Measurements from ENCODE around the gene CHID1.

CHID1 gene

GRCh38 chr11:834371-835316, 76.0 kb downstream of the CHID1 start:
- Histone ChIP-seq H3K27me3 (replicated peaks; ENCODE audit: control insufficient read depth, insufficient read depth, low read length) (no peaks in the 10 kb centered on the region), H3K9me3 (ENCODE audit: control insufficient read depth, low read length) (no peaks in the 10 kb centered on the region), H3K9ac (ENCODE audit: low read length) (peak overlapping the region; percentile 92), H3K4me3 (ENCODE audit: low read length) (peak overlapping the region; percentile 87), H3K36me3 (ENCODE audit: control insufficient read depth, insufficient read depth, low read length, severe bottlenecking) (peaks cover 34% of the 10 kb centered on the region), H3K4me1 (ENCODE audit: control insufficient read depth, insufficient read depth, low read length) (peaks cover 45% of the 10 kb centered on the region)
- peak; percentile 93 for DNase-seq (ENCODE audit: low read depth)

DNA sequence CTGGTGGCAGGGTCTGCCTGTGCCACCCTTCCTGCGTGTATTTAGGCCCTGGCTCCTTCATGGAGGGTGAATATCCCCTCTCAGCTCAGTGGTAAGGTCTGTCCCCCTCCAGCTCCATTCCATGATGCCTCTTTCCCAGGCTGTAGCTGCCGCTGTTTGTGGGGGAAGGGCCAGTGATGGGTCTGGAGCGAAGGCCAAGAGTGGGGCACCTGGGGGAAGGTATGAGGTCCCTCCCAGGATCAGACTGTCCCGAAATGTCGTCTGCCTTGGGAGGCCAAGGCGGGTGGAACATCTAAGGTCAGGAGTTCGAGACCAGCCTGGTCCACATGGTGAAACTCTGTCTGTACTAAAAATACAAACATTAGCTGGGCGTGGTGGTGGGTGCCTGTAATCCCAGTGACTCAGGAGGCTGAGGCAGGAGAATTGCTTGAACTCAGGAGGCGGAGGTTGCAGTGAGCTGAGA, 76.7 kb downstream of the CHID1 start:
- Histone ChIP-seq H3K36me3 (ENCODE audit: control insufficient read depth, insufficient read depth, low read length, severe bottlenecking) (peaks cover 26% of the 10 kb centered on the region), H3K4me3 (ENCODE audit: low read length) (peak overlapping the region; percentile 87), H3K4me1 (ENCODE audit: control insufficient read depth, insufficient read depth, low read length) (peaks cover 45% of the 10 kb centered on the region), H3K9ac (ENCODE audit: low read length) (peak overlapping the region; percentile 92), H3K9me3 (ENCODE audit: control insufficient read depth, low read length) (no peaks in the 10 kb centered on the region), H3K27me3 (replicated peaks; ENCODE audit: control insufficient read depth, insufficient read depth, low read length) (no peaks in the 10 kb centered on the region)
- DNase-seq (ENCODE audit: low read depth): peak; percentile 52

- H3K36me3 ChIP-seq (ENCODE audit: control insufficient read depth, insufficient read depth, low read length, severe bottlenecking): peaks cover 21% of the 10 kb centered on the region
- no peaks in the 10 kb centered on the region for H3K27me3 ChIP-seq (replicated peaks; ENCODE audit: control insufficient read depth, insufficient read depth, low read length)
- peaks cover 42% of the 10 kb centered on the region for H3K4me1 ChIP-seq (ENCODE audit: control insufficient read depth, insufficient read depth, low read length)
- H3K4me3 ChIP-seq (ENCODE audit: low read length): peak overlapping the region; percentile 87
- peak overlapping the region; percentile 92 for H3K9ac ChIP-seq (ENCODE audit: low read length)
- DNase-seq (ENCODE audit: low read depth): peak; percentile 78
- no peaks in the 10 kb centered on the region for H3K9me3 ChIP-seq (ENCODE audit: control insufficient read depth, low read length)
Observed at GRCh38 chr11:833114-833791, 77.4 kb downstream of the CHID1 start.

GRCh38 chr11:832529-833113, 78.0 kb downstream of the CHID1 start, which contains the start of gene CD151:
Gene CD151 (plus strand): TSS chr11:832952. CDS start chr11:836070, 3,118 bp downstream.
- DNase-seq (ENCODE audit: low read depth): peak; percentile 87

DNA sequence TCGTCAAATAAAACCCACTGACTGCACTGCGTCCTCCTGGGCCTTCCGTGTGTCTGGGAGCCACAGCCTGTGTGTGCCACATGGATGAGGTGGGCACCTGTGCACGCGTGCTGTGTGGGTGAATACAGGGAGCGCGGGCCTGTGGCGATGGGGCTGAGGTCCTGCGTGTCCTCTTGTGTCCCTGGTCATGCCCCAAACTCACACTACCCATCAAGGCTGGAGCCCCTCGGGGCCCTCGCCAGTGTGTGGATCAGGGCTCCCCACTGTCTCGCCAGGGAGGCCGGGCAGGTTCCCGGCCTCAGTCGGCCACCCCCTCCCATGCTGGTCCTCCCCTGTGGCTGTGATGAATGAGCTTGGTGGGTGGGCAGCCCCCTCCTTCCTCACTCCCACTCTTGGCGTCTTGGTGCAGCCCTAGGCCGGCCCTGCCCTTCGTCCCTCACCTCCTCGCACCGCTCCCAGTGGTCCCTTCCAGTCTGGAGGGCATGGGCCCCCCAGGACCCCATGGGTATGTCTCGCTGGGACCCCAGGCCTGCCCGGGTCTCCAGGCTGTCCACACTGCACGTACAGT, 78.6 kb downstream of the CHID1 start:
- peaks cover 10% of the 10 kb centered on the region for H3K36me3 ChIP-seq (ENCODE audit: control insufficient read depth, insufficient read depth, low read length, severe bottlenecking)

More at GRCh38 chr11:832529-833113, 78.0 kb downstream of the CHID1 start, which contains the start of gene CD151:
- no peaks in the 10 kb centered on the region for H3K9me3 ChIP-seq (ENCODE audit: control insufficient read depth, low read length)
- peak within 1 kb of the TSS; percentile 92 for H3K9ac ChIP-seq (ENCODE audit: low read length)
- peaks cover 42% of the 10 kb centered on the region for H3K4me1 ChIP-seq (ENCODE audit: control insufficient read depth, insufficient read depth, low read length)
- H3K36me3 ChIP-seq (ENCODE audit: control insufficient read depth, insufficient read depth, low read length, severe bottlenecking): peaks cover 16% of the 10 kb centered on the region
- H3K4me3 ChIP-seq (ENCODE audit: low read length): peak within 1 kb of the TSS; percentile 87
- no peaks in the 10 kb centered on the region for H3K27me3 ChIP-seq (replicated peaks; ENCODE audit: control insufficient read depth, insufficient read depth, low read length)

GRCh38 chr11:831118-831864, 79.3 kb downstream of the CHID1 start:
- Histone ChIP-seq H3K4me3 (ENCODE audit: low read length) (peak overlapping the region; percentile 80), H3K4me1 (ENCODE audit: control insufficient read depth, insufficient read depth, low read length) (peaks cover 39% of the 10 kb centered on the region)

More for the DNA sequence above, 78.6 kb downstream of the CHID1 start:
- Histone ChIP-seq H3K27me3 (replicated peaks; ENCODE audit: control insufficient read depth, insufficient read depth, low read length) (no peaks in the 10 kb centered on the region), H3K9ac (ENCODE audit: low read length) (peak overlapping the region; percentile 75), H3K9me3 (ENCODE audit: control insufficient read depth, low read length) (no peaks in the 10 kb centered on the region), H3K4me1 (ENCODE audit: control insufficient read depth, insufficient read depth, low read length) (peaks cover 42% of the 10 kb centered on the region), H3K4me3 (ENCODE audit: low read length) (peak overlapping the region; percentile 80)
- no peak for DNase-seq (ENCODE audit: low read depth)

GRCh38 chr11:830295-831117, 80.1 kb downstream of the CHID1 start:
- DNase-seq (ENCODE audit: low read depth): peak; percentile 58
- H3K4me3 ChIP-seq (ENCODE audit: low read length): peak overlapping the region; percentile 59
- peaks cover 3% of the 10 kb centered on the region for H3K36me3 ChIP-seq (ENCODE audit: control insufficient read depth, insufficient read depth, low read length, severe bottlenecking)
- peaks cover 44% of the 10 kb centered on the region for H3K4me1 ChIP-seq (ENCODE audit: control insufficient read depth, insufficient read depth, low read length)
- H3K9me3 ChIP-seq (ENCODE audit: control insufficient read depth, low read length): no peaks in the 10 kb centered on the region
- H3K27me3 ChIP-seq (replicated peaks; ENCODE audit: control insufficient read depth, insufficient read depth, low read length): no peaks in the 10 kb centered on the region
- peak overlapping the region; percentile 34 for H3K9ac ChIP-seq (ENCODE audit: low read length)

More at GRCh38 chr11:831118-831864, 79.3 kb downstream of the CHID1 start:
- Histone ChIP-seq H3K9me3 (ENCODE audit: control insufficient read depth, low read length) (no peaks in the 10 kb centered on the region), H3K36me3 (ENCODE audit: control insufficient read depth, insufficient read depth, low read length, severe bottlenecking) (peaks cover 2% of the 10 kb centered on the region), H3K27me3 (replicated peaks; ENCODE audit: control insufficient read depth, insufficient read depth, low read length) (no peaks in the 10 kb centered on the region), H3K9ac (ENCODE audit: low read length) (no peak overlapping the region)
- peak; percentile 36 for DNase-seq (ENCODE audit: low read depth)

DNA sequence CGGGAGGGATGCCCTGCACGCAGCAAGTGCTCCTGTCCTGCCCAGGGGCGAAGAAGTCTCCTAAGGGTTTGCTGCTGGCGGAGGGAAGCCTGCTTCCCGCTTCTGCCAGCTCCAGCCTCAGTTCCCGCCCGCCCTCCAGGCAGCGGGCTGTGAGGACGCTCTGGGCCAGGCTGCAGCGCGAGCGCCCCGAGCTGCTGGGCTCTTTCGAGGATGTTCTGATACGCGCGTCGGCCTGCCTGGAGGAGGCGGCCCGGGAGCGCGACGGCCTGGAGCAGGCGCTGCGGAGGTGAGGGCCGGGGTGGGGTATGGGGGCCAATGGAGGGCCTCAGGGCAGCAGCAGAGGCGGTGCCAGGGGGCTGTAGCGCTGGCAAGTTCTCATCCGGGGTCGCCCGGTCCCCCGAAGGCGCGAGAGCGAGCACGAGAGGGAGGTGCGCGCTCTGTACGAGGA, 80.7 kb downstream of the CHID1 start:
- peaks cover 44% of the 10 kb centered on the region for H3K4me1 ChIP-seq (ENCODE audit: control insufficient read depth, insufficient read depth, low read length)
- no peak for DNase-seq (ENCODE audit: low read depth)
- H3K27me3 ChIP-seq (replicated peaks; ENCODE audit: control insufficient read depth, insufficient read depth, low read length): no peaks in the 10 kb centered on the region

DNA sequence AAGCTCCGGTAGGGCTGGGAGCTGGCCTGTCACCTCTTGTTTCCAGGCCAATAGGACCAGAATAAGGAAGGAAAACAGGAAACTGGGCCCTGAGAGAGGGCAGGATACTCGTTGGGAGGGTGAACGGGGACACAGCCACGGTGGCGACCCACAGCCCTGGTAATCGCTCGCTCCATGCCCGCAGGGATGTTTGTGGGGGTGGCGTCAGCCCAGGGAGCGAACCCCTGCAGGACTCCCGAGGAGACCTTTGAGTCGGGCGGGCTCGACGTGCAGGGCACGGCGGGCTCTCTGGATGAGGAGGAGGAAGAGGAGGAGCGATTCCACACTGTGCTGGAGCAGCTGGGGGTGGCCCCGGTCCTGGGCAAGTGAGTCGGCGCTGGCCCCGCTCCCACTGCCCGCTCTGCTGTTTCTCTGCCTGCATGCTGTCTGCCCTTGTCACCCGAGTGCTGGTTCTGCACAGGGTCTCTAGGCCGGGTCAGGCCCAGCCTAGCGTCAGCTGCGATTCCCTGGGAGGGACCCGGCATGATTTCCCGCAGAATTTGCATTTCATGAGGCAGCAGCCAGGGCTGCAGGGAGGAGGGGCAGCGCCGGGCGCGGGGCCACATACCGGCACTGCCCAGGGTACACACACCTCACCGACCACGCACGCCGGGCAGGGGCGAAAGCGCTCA, 81.3 kb downstream of the CHID1 start:
- DNase-seq (ENCODE audit: low read depth): no peak
- H3K4me1 ChIP-seq (ENCODE audit: control insufficient read depth, insufficient read depth, low read length): peaks cover 39% of the 10 kb centered on the region
- peak overlapping the region; percentile 62 for H3K9ac ChIP-seq (ENCODE audit: low read length)
- peaks cover 15% of the 10 kb centered on the region for H3K36me3 ChIP-seq (ENCODE audit: control insufficient read depth, insufficient read depth, low read length, severe bottlenecking)
- H3K4me3 ChIP-seq (ENCODE audit: low read length): peak overlapping the region; percentile 59
- no peaks in the 10 kb centered on the region for H3K9me3 ChIP-seq (ENCODE audit: control insufficient read depth, low read length)
- H3K27me3 ChIP-seq (replicated peaks; ENCODE audit: control insufficient read depth, insufficient read depth, low read length): no peaks in the 10 kb centered on the region

More for the DNA sequence above, 80.7 kb downstream of the CHID1 start:
- H3K9ac ChIP-seq (ENCODE audit: low read length): peak overlapping the region; percentile 62
- H3K36me3 ChIP-seq (ENCODE audit: control insufficient read depth, insufficient read depth, low read length, severe bottlenecking): peaks cover 10% of the 10 kb centered on the region
- peak overlapping the region; percentile 59 for H3K4me3 ChIP-seq (ENCODE audit: low read length)
- no peaks in the 10 kb centered on the region for H3K9me3 ChIP-seq (ENCODE audit: control insufficient read depth, low read length)
